GM11168 (cell line): ENCODE data around the gene CRHBP.

Experiments
- in situ Hi-C: fragments of 300-500 bp; cut with MboI; formaldehyde crosslinking; loops from one replicate; pipeline ENCODE4 v1.12.0; 2022; ENCODE audit warnings: low sequenced_read_pairs; ENCODE audit not compliant: unreplicated experiment

CRHBP gene

DNA sequence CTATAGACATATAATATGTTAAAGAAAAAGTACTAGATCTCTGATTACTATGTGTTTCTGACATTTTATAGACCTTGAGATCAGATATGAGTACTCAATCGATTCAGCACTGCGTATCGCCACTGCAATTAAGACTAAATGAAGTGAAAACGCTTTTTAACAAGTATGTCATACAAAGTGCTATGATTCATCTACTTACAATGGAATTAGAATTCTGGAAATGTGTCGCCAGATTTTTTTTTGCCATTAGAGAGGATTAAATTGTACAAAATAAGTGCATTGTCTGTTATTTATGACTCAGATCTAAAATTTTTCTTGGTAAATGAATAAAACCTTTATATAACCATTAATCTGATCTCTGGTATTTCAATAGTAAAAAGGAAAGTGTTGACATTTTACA lies 57.4 kb downstream of the CRHBP start:
- in situ Hi-C loops, result no loop called here

DNA sequence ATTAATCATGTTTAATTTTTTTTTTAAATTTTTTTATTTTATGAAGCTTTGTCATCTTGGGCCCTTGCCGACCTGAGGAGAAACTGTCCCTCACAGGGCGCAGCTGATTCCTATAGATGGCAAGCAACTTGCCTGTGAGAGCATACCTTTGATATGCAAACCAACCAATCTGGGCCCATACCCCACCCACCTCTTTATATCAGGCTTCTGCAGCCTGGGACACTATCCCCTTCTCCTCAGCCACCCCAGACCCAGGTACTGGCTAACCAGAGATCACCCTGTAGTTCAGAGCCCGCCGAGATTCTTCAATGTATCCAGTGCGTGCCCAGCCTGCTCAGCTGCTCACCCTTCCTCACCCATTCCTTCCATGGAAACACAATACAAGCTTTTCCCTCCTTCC lies 58.7 kb downstream of the CRHBP start:
- in situ Hi-C loops, result no loop called here

- in situ Hi-C loops, result no loop called here
Observed at GRCh38 chr5:77012601-77013000, 59.8 kb downstream of the CRHBP start.

- in situ Hi-C loops, result loop anchor here (5.0 kb wide), 1 partner anchor 149 kb away; no protein-coding TSS in a partner anchor
Observed at GRCh38 chr5:77015938-77016569, 63.2 kb downstream of the CRHBP start.

DNA sequence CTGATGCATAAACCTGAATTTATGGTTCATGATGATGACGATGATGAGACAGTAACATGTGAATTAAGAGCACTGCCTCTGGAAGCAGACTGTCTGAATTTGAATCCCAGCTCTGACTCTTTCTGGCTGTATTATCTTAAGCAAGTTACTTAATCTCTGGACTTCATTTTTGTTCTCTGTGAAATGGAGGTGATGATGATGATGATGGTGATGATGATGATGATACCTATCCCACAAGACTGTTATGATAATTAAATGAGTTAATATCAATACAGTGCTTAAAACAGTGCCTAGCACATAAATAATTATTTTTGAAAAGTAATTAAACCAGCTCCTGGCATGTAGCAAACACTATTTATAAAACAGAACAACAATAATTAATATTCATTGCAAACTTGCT lies 64.1 kb downstream of the CRHBP start:
- in situ Hi-C loops, result loop anchor here (5.0 kb wide), 1 partner anchor 150 kb away; no protein-coding TSS in a partner anchor

GRCh38 chr5:77017668-77018067 lies 64.8 kb downstream of the CRHBP start:
- in situ Hi-C loops, result loop anchor here (5.0 kb wide), 1 partner anchor 150 kb away; no protein-coding TSS in a partner anchor
